HepG2 (cell line): ENCODE data around the gene RHBDF2. TPM values are rescaled to one million over a fixed set of nuclear protein-coding genes. Genes with fewer than 3 reads are reported as not detected.
A peak's percentile ranks its signal among the peaks of the same experiment; 100 is the strongest.

Experiments
- ATF7-NPFF ChIP-seq: sonication (generic); formaldehyde crosslinking; IDR thresholded peaks from 2 replicates; pipeline ENCODE4 v1.8.1; 2023; ENCODE audit warnings: mild to moderate bottlenecking, low read depth, missing genetic modification reagents, moderate library complexity
- CHD2 ChIP-seq: IDR thresholded peaks from 2 replicates; pipeline ENCODE4 v1.6.1; 2011; ENCODE audit warnings: low read depth, low read length, improper control_type of control experiment
- FOXK2 ChIP-seq: fragments of 450-650 bp; IDR thresholded peaks from 2 replicates; pipeline ENCODE4 v1.6.1; 2016
- HHEX ChIP-seq: IDR thresholded peaks from 2 replicates; pipeline ENCODE4 v1.6.1; 2016; ENCODE audit warnings: control low read depth
- HNRNPL ChIP-seq: fragments of 200-400 bp; formaldehyde crosslinking; IDR thresholded peaks from 2 replicates; pipeline ENCODE4 v1.6.1; 2017; ENCODE audit warnings: mild to moderate bottlenecking, low read depth, low read length
- IRF2 ChIP-seq: IDR thresholded peaks from 2 replicates; pipeline ENCODE4 v1.6.1; 2018; ENCODE audit warnings: missing genetic modification reagents, missing compliant biosample characterization
- KLF11 ChIP-seq: IDR thresholded peaks from 2 replicates; pipeline ENCODE4 v1.6.1; 2016; ENCODE audit warnings: missing compliant biosample characterization
- KLF12 ChIP-seq: sonication (generic); formaldehyde crosslinking; IDR thresholded peaks from 2 replicates; pipeline ENCODE4 v1.4.0; 2020; ENCODE audit warnings: missing genetic modification reagents, borderline replicate concordance
- SIN3A ChIP-seq: IDR thresholded peaks from 2 replicates; pipeline ENCODE4 v1.6.1; 2011; ENCODE audit warnings: low read depth, mild to moderate bottlenecking, control low read depth, low read length, borderline replicate concordance
- ZFP62 ChIP-seq: sonication (generic); formaldehyde crosslinking; IDR thresholded peaks from 2 replicates; pipeline ENCODE4 v1.4.0; 2020; ENCODE audit warnings: missing genetic modification reagents
- ZNF260 ChIP-seq: sonication (generic); formaldehyde crosslinking; IDR thresholded peaks from 2 replicates; pipeline ENCODE4 v1.4.0; 2020; ENCODE audit warnings: missing genetic modification reagents, low read depth, mild to moderate bottlenecking, borderline replicate concordance
- ZNF326 ChIP-seq: sonication (generic); formaldehyde crosslinking; IDR thresholded peaks from 2 replicates; pipeline ENCODE4 v1.4.0; 2020; ENCODE audit warnings: missing genetic modification reagents, borderline replicate concordance
- ZNF333 ChIP-seq: sonication (generic); formaldehyde crosslinking; IDR thresholded peaks from 2 replicates; pipeline ENCODE4 v1.4.0; 2020; ENCODE audit warnings: mild to moderate bottlenecking, missing genetic modification reagents, borderline replicate concordance
- ZNF430 ChIP-seq: sonication (generic); formaldehyde crosslinking; IDR thresholded peaks from 2 replicates; pipeline ENCODE4 v1.9.0; 2021; ENCODE audit warnings: mild to moderate bottlenecking, missing genetic modification reagents
- ZNF558 ChIP-seq: sonication (generic); formaldehyde crosslinking; IDR thresholded peaks from 2 replicates; pipeline ENCODE4 v1.9.0; 2022; ENCODE audit warnings: mild to moderate bottlenecking, missing genetic modification reagents, borderline replicate concordance
- ZNF775 ChIP-seq: sonication (generic); formaldehyde crosslinking; IDR thresholded peaks from 2 replicates; pipeline ENCODE4 v1.4.0; 2020; ENCODE audit warnings: missing genetic modification reagents, mild to moderate bottlenecking, moderate library complexity, borderline replicate concordance
- ZNF777 ChIP-seq: sonication (generic); formaldehyde crosslinking; IDR thresholded peaks from 2 replicates; pipeline ENCODE4 v1.4.0; 2020; ENCODE audit warnings: missing genetic modification reagents
- ZSCAN30 ChIP-seq: sonication (generic); formaldehyde crosslinking; IDR thresholded peaks from 2 replicates; pipeline ENCODE4 v1.5.0; 2020; ENCODE audit warnings: mild to moderate bottlenecking, missing genetic modification reagents
- polyA plus RNA-seq, 8 experiments: library from polyadenylated mRNA; depleted of rRNA in 3 of 8; stranded (reverse) in 7 of 8; unstranded in 1 of 8; fragments of >200 nt; fragmentation: Illumina TruSeq in 4 of 8; extraction: Trizol in 4 of 8; gene quantifications; 2 replicates each; pipeline versions ENCODE4 v1.2.1 to v1.2.3, GENCODE V29; 2011 to 2016; ENCODE audit warnings: low read depth in 4 of 8, missing spikeins in 1 of 8, mixed read lengths in 1 of 8; ENCODE audit not compliant: insufficient read depth in 1 of 8
- total RNA-seq, 5 experiments: library from RNA; depleted of rRNA; stranded (reverse); fragments of >200 nt; fragmentation: Illumina TruSeq; extraction: Trizol; gene quantifications; 2 replicates each; pipeline ENCODE4 v1.2.3, GENCODE V29; 2016; ENCODE audit warnings: low read depth in 1 of 5
- TF ChIP-seq, protein P1 (sequence below), 2 experiments: sonication (generic) in 1 of 2; formaldehyde crosslinking in 1 of 2; IDR thresholded peaks; 2 replicates each; pipeline versions ENCODE4 v1.6.1 to v1.9.0; 2014 to 2022; ENCODE audit warnings: antibody characterized with exemption in 1 of 2, borderline replicate concordance in 1 of 2, inconsistent platforms in 1 of 2, low read depth in 1 of 2, missing genetic modification reagents in 1 of 2
- TF ChIP-seq, protein P2 (sequence below): sonication (generic); formaldehyde crosslinking; IDR thresholded peaks from 2 replicates; pipeline ENCODE4 v1.8.0; 2022; ENCODE audit warnings: mild to moderate bottlenecking, missing genetic modification reagents
- TF ChIP-seq, protein P3 (sequence below): sonication (generic); formaldehyde crosslinking; IDR thresholded peaks from 2 replicates; pipeline ENCODE4 v1.4.0; 2020; ENCODE audit warnings: mild to moderate bottlenecking, missing genetic modification reagents

The RHBDF2 gene
- total and polyA plus RNA-seq, 2 of the 13 experiments (the other 11 are each of a cell fraction or from before 2014, with no cell fraction given): 7.8 to 24.2 TPM

DNA sequence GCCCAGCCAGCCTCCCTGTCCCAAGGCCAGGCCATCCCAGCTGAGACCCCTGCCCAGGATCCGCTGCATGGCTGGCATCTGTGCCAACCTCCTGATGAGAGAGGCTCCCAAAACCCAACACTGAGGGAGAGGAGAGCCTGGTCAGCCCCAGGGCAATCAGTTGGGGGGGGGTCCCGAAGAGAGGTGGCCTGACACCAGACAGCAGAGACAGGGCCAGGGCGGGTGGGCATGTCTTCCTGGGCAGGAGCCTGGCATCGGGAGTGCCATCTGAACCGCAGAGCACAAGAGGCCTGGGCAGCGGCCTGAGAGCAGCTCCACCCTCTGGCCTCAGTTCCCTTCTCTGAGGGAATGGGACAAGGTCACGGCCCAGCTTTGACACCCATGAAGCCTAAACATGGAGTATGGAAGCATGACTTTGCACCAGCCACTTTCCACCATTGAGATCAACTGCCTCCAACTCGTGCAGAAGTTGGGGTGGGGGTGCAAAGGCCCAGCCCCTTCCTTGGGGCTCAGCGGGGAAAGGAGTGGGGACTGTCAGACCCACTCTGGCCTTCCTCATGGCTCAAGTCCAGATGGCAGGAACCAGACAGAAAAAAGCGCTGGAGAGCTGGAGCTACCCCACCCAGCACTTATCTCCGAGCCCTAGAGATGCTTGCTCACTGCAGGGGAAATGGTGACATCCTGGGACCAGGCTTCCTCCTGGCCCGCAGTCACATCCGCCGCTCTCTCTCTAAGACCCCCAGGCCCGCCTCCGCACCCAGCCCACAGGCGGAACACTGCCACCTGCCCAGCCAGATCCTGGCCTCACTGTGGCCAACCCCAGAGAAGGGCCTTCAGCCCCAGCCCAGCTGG lies 9.7 kb downstream of the RHBDF2 start (continued):
- TF ChIP-seq, protein P1, sequence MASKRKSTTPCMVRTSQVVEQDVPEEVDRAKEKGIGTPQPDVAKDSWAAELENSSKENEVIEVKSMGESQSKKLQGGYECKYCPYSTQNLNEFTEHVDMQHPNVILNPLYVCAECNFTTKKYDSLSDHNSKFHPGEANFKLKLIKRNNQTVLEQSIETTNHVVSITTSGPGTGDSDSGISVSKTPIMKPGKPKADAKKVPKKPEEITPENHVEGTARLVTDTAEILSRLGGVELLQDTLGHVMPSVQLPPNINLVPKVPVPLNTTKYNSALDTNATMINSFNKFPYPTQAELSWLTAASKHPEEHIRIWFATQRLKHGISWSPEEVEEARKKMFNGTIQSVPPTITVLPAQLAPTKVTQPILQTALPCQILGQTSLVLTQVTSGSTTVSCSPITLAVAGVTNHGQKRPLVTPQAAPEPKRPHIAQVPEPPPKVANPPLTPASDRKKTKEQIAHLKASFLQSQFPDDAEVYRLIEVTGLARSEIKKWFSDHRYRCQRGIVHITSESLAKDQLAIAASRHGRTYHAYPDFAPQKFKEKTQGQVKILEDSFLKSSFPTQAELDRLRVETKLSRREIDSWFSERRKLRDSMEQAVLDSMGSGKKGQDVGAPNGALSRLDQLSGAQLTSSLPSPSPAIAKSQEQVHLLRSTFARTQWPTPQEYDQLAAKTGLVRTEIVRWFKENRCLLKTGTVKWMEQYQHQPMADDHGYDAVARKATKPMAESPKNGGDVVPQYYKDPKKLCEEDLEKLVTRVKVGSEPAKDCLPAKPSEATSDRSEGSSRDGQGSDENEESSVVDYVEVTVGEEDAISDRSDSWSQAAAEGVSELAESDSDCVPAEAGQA (IDR thresholded peaks at IDR 0.05; ENCODE audit: low read depth): no peak
- TF ChIP-seq, protein P1 (CRISPR knock-in tag; IDR thresholded peaks at IDR 0.05; ENCODE audit: borderline replicate concordance): no peak
- TF ChIP-seq KLF11 (CRISPR knock-in tag) (no peak), ZNF326 (CRISPR knock-in tag) (no peak), HHEX (CRISPR knock-in tag) (no peak), ZFP62 (CRISPR knock-in tag) (no peak), ZNF260 (CRISPR knock-in tag) (no peak), ZNF333 (peak; percentile 66; the same call in 1 of the 2 replicates), FOXK2 (no peak), HNRNPL (peak; percentile 80; the same call in 1 of the 2 replicates), IRF2 (CRISPR knock-in tag) (no peak), KLF12 (no peak), ZNF430 (CRISPR knock-in tag) (no peak), CHD2 (no peak), ZNF777 (no peak), SIN3A (no peak), ZNF775 (CRISPR knock-in tag) (no peak), ZNF558 (no peak), ATF7-NPFF (CRISPR knock-in tag) (no peak), ZSCAN30 (no peak)
- TF ChIP-seq, protein P2, sequence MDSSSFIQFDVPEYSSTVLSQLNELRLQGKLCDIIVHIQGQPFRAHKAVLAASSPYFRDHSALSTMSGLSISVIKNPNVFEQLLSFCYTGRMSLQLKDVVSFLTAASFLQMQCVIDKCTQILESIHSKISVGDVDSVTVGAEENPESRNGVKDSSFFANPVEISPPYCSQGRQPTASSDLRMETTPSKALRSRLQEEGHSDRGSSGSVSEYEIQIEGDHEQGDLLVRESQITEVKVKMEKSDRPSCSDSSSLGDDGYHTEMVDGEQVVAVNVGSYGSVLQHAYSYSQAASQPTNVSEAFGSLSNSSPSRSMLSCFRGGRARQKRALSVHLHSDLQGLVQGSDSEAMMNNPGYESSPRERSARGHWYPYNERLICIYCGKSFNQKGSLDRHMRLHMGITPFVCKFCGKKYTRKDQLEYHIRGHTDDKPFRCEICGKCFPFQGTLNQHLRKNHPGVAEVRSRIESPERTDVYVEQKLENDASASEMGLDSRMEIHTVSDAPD (CRISPR knock-in tag): no peak
- TF ChIP-seq, protein P3, sequence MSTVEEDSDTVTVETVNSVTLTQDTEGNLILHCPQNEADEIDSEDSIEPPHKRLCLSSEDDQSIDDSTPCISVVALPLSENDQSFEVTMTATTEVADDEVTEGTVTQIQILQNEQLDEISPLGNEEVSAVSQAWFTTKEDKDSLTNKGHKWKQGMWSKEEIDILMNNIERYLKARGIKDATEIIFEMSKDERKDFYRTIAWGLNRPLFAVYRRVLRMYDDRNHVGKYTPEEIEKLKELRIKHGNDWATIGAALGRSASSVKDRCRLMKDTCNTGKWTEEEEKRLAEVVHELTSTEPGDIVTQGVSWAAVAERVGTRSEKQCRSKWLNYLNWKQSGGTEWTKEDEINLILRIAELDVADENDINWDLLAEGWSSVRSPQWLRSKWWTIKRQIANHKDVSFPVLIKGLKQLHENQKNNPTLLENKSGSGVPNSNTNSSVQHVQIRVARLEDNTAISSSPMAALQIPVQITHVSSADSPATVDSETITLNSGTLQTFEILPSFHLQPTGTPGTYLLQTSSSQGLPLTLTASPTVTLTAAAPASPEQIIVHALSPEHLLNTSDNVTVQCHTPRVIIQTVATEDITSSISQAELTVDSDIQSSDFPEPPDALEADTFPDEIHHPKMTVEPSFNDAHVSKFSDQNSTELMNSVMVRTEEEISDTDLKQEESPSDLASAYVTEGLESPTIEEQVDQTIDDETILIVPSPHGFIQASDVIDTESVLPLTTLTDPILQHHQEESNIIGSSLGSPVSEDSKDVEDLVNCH (CRISPR knock-in tag): no peak
